ENCODE data around the gene ZSWIM9. TPM values are rescaled to one million over a fixed set of nuclear protein-coding genes. Genes with fewer than 3 reads are reported as not detected.

The ZSWIM9 gene
- total RNA-seq, 2 experiments from 2014 or later = 7.0 to 7.8 TPM

- no peaks in the 10 kb centered on the region for H3K27me3 Mint-ChIP-seq
- H3K4me1 Mint-ChIP-seq = peaks cover 1% of the 10 kb centered on the region
- ChIA-PET CTCF (no interaction called here), POLR2A (no interaction called here)
- H3K36me3 Mint-ChIP-seq (ENCODE audit: low read depth) = peaks cover 39% of the 10 kb centered on the region
- H3K9me3 Mint-ChIP-seq = no peaks in the 10 kb centered on the region
- no peak overlapping the region for H3K4me3 Mint-ChIP-seq
- H3K27ac Mint-ChIP-seq = no peak overlapping the region
- no peak for DNase-seq
Observed at GRCh38 chr19:48148576-48148975, 21.9 kb upstream of the ZSWIM9 start.

DNA sequence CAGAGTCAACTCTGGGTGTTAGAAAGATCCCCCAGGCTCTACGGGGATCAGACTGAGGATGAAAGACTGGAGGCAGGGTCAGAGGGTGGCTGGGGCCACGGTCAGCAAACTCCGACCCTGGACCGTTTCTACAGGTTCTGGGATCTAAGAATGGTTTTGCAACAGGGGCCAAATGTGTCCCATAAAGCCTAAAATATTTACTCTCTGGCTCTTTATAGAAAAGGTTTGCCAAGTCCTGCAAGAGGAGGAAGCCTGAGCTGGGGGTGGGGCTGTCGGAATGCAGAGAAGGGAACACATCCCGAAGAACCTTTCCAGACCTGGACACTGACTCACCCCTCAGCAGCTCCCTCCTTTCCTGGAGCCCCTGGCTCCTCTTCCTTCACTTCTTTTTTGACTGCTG is 21.1 kb upstream of the ZSWIM9 start:
- Mint-ChIP-seq H3K9me3 (no peaks in the 10 kb centered on the region), H3K4me1 (peaks cover 1% of the 10 kb centered on the region), H3K27me3 (no peaks in the 10 kb centered on the region), H3K4me3 (no peak overlapping the region), H3K36me3 (ENCODE audit: low read depth) (peaks cover 38% of the 10 kb centered on the region), H3K27ac (no peak overlapping the region)
- POLR2A ChIA-PET = interaction anchor here (1.3 kb wide), 1 partner anchor 8 kb away, joined by 3 read pairs; no protein-coding TSS in a partner anchor
- CTCF ChIA-PET = interaction anchor here (7.1 kb wide), 1 partner anchor 40 kb away, joined by 59 read pairs; the partner anchor contains the start of gene PLA2G4C
- no peak for DNase-seq

DNA sequence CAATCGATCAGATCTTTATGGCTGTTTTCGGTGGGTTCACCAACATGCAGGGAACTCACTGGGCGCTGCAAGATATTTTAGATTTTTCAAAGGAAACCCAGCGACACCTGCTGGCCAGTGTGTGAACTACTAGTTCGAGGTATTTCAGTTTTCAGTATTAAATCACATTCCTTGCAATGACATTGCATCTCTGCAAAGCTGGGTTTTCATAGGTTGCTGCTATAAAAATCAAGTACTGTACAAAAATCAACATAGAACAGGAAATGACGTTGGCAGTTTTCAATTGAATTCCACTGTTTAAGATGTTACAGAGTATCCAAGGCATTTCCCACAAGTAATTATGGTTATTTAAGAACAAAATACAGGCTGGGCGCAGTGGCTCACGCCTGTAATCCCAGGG is 17.9 kb upstream of the ZSWIM9 start:
- DNase-seq = peak; percentile 74
- H3K27me3 Mint-ChIP-seq = no peaks in the 10 kb centered on the region
- no peak overlapping the region for H3K27ac Mint-ChIP-seq
- H3K4me1 Mint-ChIP-seq = peaks cover 1% of the 10 kb centered on the region
- peaks cover 53% of the 10 kb centered on the region for H3K36me3 Mint-ChIP-seq (ENCODE audit: low read depth)
- POLR2A ChIA-PET = no interaction called here
- CTCF ChIA-PET = interaction anchor here (0.8 to 7.1 kb wide), 5 partner anchors 17 to 189 kb away, joined by 4 to 59 read pairs (median 5); partner anchors contain the start of gene PLA2G4C
- no peak overlapping the region for H3K4me3 Mint-ChIP-seq
- H3K9me3 Mint-ChIP-seq = no peaks in the 10 kb centered on the region

DNA sequence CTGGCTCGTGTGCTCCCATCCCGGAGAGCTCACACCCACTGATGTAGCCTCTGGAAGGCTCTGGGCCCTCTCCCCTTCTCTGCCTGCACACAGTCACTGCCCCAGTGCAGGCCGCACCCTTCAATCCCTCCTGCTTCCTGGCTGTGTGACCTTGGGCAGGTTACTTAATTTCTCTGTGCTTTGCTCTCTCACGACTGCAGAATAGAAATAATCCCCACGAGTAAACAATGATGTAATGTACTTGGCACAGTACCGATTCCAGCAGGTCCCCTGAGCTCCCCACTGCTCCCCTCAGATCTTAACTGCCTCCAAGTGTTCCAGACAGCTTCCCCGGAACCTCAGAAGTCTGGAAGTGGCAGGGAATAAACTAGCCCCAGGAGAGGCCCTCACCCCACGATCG is 16.5 kb upstream of the ZSWIM9 start:
- no peak for DNase-seq
- Mint-ChIP-seq H3K9me3 (no peaks in the 10 kb centered on the region), H3K4me3 (no peak overlapping the region), H3K4me1 (peaks cover 1% of the 10 kb centered on the region), H3K27me3 (no peaks in the 10 kb centered on the region), H3K36me3 (ENCODE audit: low read depth) (peaks cover 50% of the 10 kb centered on the region), H3K27ac (peak overlapping the region; percentile 10)
- ChIA-PET POLR2A (interaction anchor here (2.2 kb wide), 1 partner anchor 15 kb away, joined by 5 read pairs; no protein-coding TSS in a partner anchor), CTCF (interaction anchor here (0.6 to 7.1 kb wide), 4 partner anchors 29 to 1982 kb away, joined by 3 to 59 read pairs (median 3); partner anchors contain the start of gene PLA2G4C)

DNA sequence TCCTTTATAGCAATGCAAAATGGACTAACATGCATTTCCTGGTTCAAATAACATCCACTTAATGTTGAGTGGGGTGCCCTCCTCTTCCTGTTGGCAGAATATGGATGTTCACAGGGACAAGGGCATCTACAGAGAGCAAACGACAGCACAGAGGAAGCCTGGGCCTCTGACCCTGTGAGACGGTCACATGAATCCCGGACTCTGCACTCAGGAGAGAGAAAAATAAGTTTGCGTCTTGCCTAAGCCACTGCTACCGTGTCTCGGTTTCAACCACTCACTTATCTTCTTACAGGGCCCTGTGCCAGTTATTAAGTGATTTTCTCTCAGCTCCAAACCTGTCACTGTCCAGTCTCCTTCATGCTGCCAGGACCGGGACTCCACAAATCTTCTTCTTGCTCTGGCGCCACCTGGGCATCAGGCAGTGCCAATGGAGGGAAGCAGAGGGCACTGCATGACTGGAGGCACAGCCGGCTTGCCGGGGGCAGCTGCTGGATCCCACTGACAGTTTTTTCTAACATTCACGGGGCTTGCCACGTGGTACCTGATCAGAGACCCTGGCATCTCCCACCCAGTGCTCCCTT is 12.2 kb upstream of the ZSWIM9 start:
- Mint-ChIP-seq H3K9me3 (no peaks in the 10 kb centered on the region), H3K4me1 (no peaks in the 10 kb centered on the region), H3K4me3 (no peak overlapping the region), H3K27me3 (no peaks in the 10 kb centered on the region), H3K36me3 (ENCODE audit: low read depth) (peaks cover 57% of the 10 kb centered on the region), H3K27ac (no peak overlapping the region)
- ChIA-PET POLR2A (no interaction called here), CTCF (no interaction called here)
- no peak for DNase-seq

DNA sequence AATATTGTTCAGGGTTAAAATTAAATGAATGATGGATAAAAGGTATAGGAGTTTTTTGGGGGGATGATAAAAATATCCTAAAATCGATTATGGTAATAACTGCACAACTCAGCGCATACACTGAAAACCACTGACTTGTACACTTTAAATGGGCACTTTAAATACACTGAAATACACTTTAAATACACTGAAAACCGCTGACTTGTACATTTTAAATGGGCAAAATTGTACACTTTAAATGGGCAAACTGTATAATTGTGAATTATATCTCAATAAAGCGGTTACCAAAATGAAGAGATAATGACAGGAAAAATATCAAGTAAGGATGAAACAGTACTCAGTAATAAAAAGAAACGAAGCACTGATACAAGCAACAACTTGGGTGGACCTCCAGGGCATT is 1.8 kb upstream of the ZSWIM9 start:
- H3K27me3 Mint-ChIP-seq = no peaks in the 10 kb centered on the region
- DNase-seq = no peak
- CTCF ChIA-PET = interaction anchor here (0.9 kb wide), 1 partner anchor 16 kb away, joined by 4 read pairs; no protein-coding TSS in a partner anchor
- peak overlapping the region; percentile 97 for H3K4me3 Mint-ChIP-seq
- H3K36me3 Mint-ChIP-seq (ENCODE audit: low read depth) = peaks cover 27% of the 10 kb centered on the region
- H3K9me3 Mint-ChIP-seq = no peaks in the 10 kb centered on the region
- POLR2A ChIA-PET = interaction anchor here (0.9 to 2.3 kb wide), 3 partner anchors 15 to 153 kb away, joined by 3 to 11 read pairs (median 5); a partner anchor contains a TSS
- H3K27ac Mint-ChIP-seq = peak overlapping the region; percentile 94
- peaks cover 43% of the 10 kb centered on the region for H3K4me1 Mint-ChIP-seq

DNA sequence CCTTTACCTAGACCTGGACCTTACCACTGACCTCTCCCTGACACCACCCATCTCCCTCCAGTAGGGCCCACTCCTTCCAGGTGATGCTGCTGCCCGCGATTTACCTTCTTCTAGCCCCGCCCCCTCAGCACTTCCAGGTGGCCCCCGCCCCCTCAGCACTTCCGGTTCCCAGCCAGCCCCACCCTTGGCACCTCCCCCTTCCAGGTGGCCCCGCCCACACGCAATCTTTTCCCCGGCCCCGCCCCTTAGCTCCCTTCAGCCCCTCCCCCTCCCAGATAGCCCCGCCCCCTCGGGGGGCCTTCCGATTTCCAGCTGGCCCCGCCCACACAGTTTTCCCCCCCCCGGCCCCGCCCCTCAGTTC is 922 bp upstream of the ZSWIM9 start:
- Mint-ChIP-seq H3K4me1 (peaks cover 50% of the 10 kb centered on the region), H3K4me3 (peak overlapping the region; percentile 97), H3K36me3 (ENCODE audit: low read depth) (peaks cover 26% of the 10 kb centered on the region), H3K9me3 (no peaks in the 10 kb centered on the region), H3K27ac (peak overlapping the region; percentile 94), H3K27me3 (no peaks in the 10 kb centered on the region)
- ChIA-PET CTCF (interaction anchor here (0.7 to 1.4 kb wide), 3 partner anchors 17 to 1979 kb away, joined by 4 to 5 read pairs (median 4); partner anchors contain the start of gene CARD8), POLR2A (interaction anchor here (0.9 to 3.6 kb wide), 6 partner anchors 16 to 152 kb away, joined by 3 to 14 read pairs (median 8); partner anchors contain the start of genes CARD8 and PLA2G4C)
- DNase-seq = peak; percentile 92

DNA sequence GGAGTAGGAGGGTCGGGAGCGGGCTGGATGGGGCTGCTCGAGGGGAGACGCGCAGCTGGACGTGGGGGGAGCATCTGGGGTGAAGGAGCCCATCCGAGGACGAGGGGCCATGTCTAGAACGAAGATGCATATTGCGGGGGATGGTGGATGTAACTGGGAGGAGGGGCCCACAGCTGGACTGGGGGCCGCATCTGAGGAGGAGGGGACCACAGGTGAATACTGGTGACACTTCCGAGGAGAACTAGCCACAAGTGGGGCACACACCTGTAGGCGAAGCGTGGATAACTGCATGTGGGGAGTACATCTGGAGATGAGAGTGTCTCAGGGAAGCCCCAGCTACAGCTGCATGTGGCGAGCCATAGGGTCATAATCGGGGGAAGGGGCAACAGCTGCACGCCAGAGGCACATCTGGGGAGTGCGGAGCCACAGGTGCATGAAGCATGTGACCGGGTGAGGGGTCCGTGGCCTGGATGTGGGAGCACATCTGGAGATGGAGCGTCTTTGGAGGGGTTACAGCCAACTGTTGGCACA is 402 bp downstream of the ZSWIM9 start:
- Mint-ChIP-seq H3K27ac (peak overlapping the region; percentile 94), H3K9me3 (no peaks in the 10 kb centered on the region), H3K36me3 (ENCODE audit: low read depth) (peaks cover 33% of the 10 kb centered on the region), H3K27me3 (no peaks in the 10 kb centered on the region), H3K4me3 (peak overlapping the region; percentile 97), H3K4me1 (peaks cover 61% of the 10 kb centered on the region)
- ChIA-PET POLR2A (interaction anchor here (0.8 to 3.6 kb wide), 11 partner anchors 9 to 687 kb away, joined by 3 to 22 read pairs (median 7); partner anchors contain the start of genes CARD8, KPTN and PLA2G4C), CTCF (interaction anchor here (1.3 to 1.4 kb wide), 3 partner anchors 23 to 89 kb away, joined by 3 to 5 read pairs (median 5); no protein-coding TSS in a partner anchor)
- DNase-seq = peak; percentile 21

GRCh38 chr19:48171710-48172109 is 1.2 kb downstream of the ZSWIM9 start:
- Mint-ChIP-seq H3K27me3 (no peaks in the 10 kb centered on the region), H3K9me3 (no peaks in the 10 kb centered on the region), H3K27ac (peak overlapping the region; percentile 94), H3K4me3 (peak overlapping the region; percentile 97), H3K36me3 (ENCODE audit: low read depth) (peaks cover 34% of the 10 kb centered on the region), H3K4me1 (peaks cover 61% of the 10 kb centered on the region)
- CTCF ChIA-PET = interaction anchor here (1.3 to 1.4 kb wide), 2 partner anchors 23 to 88 kb away, joined by 3 to 5 read pairs; no protein-coding TSS in a partner anchor
- no peak for DNase-seq
- POLR2A ChIA-PET = interaction anchor here (1.4 to 3.6 kb wide), 7 partner anchors 12 to 84 kb away, joined by 4 to 22 read pairs (median 7); partner anchors contain the start of genes CARD8 and PLA2G4C

DNA sequence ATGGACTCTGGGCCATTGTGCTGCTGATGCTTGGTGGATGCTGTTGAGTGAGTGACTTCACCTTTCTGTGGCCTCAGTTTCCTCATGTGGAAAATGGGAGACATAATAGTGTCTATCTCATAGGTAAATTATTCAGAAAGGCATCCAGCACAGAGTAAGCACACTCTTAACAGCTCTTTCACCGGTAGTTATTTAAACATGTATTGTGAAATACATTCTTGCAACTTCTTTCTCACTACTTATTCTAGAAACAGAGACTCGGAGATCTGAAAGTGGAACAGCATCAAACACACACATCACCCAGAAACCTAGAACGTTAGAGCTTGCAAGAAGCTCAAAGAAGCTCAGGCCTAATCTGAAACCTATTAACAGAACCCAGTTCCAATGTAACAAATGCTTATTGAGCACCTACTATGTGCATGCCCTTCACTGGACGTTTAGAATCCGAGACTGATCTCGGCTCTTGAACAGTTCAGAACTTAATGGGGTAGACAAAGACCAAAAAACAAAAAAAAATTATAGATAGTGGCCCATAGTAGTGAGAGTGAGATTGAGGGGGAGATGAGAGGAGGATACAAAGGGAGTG is 4.1 kb downstream of the ZSWIM9 start:
- peaks cover 51% of the 10 kb centered on the region for H3K36me3 Mint-ChIP-seq (ENCODE audit: low read depth)
- ChIA-PET POLR2A (interaction anchor here (0.9 to 1.3 kb wide), 3 partner anchors 10 to 85 kb away, joined by 3 to 4 read pairs (median 4); no protein-coding TSS in a partner anchor), CTCF (interaction anchor here (1.1 kb wide), 1 partner anchor 86 kb away, joined by 4 read pairs; no protein-coding TSS in a partner anchor)
- no peaks in the 10 kb centered on the region for H3K9me3 Mint-ChIP-seq
- H3K4me1 Mint-ChIP-seq = peaks cover 43% of the 10 kb centered on the region
- H3K27me3 Mint-ChIP-seq = no peaks in the 10 kb centered on the region
- H3K27ac Mint-ChIP-seq = peak overlapping the region; percentile 47
- no peak overlapping the region for H3K4me3 Mint-ChIP-seq
- no peak for DNase-seq

GRCh38 chr19:48175578-48175977 is 5.1 kb downstream of the ZSWIM9 start:
- no peaks in the 10 kb centered on the region for H3K9me3 Mint-ChIP-seq
- H3K27ac Mint-ChIP-seq = peak overlapping the region; percentile 29
- no peaks in the 10 kb centered on the region for H3K27me3 Mint-ChIP-seq
- H3K4me1 Mint-ChIP-seq = peaks cover 40% of the 10 kb centered on the region
- H3K36me3 Mint-ChIP-seq (ENCODE audit: low read depth) = peaks cover 56% of the 10 kb centered on the region
- ChIA-PET POLR2A (interaction anchor here (1.3 kb wide), 1 partner anchor 28 kb away, joined by 4 read pairs; no protein-coding TSS in a partner anchor), CTCF (interaction anchor here (0.6 kb wide), 1 partner anchor 40 kb away, joined by 3 read pairs; no protein-coding TSS in a partner anchor)
- no peak for DNase-seq
- H3K4me3 Mint-ChIP-seq = no peak overlapping the region

- POLR2A ChIA-PET = interaction anchor here (1.3 kb wide), 1 partner anchor 27 kb away, joined by 4 read pairs; no protein-coding TSS in a partner anchor
- H3K36me3 Mint-ChIP-seq (ENCODE audit: low read depth) = peaks cover 56% of the 10 kb centered on the region
- H3K9me3 Mint-ChIP-seq = peaks cover 3% of the 10 kb centered on the region
- H3K27ac Mint-ChIP-seq = no peak overlapping the region
- no peak overlapping the region for H3K4me3 Mint-ChIP-seq
- no peak for DNase-seq
- no peaks in the 10 kb centered on the region for H3K27me3 Mint-ChIP-seq
- CTCF ChIA-PET = no interaction called here
- peaks cover 35% of the 10 kb centered on the region for H3K4me1 Mint-ChIP-seq
Observed at GRCh38 chr19:48176226-48176625, 5.7 kb downstream of the ZSWIM9 start.

DNA sequence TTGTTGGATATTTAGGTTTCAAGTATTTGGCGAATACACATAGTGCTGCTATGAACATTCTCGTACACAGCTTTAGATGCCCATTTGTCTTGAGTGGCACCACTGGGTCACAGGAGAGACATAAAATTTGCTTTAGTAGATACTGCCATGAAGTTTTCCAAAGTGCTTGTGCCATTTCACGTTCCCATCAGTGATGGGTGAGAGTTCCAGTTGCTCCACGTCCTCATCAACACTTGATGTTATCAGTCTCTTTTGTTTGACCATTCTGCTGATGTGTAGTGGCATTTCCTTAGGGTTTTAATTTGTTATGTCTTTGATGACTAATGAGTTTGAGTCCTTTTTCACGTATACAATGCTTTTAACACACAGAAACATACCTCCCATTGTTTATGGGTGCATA is 11.0 kb downstream of the ZSWIM9 start:
- POLR2A ChIA-PET = no interaction called here
- Mint-ChIP-seq H3K36me3 (ENCODE audit: low read depth) (peaks cover 55% of the 10 kb centered on the region), H3K27ac (no peak overlapping the region), H3K4me3 (no peak overlapping the region), H3K4me1 (peaks cover 4% of the 10 kb centered on the region), H3K9me3 (peaks cover 8% of the 10 kb centered on the region), H3K27me3 (no peaks in the 10 kb centered on the region)
- no peak for DNase-seq
- CTCF ChIA-PET = no interaction called here

Measured in activated CD4-positive, alpha-beta memory T cell treated with anti-CD3 and anti-CD28 coated beads, Interleukin-2, amount 10 ng/mL, durations not matched to agents 7 days and 5 days (primary cell).